Transverse colon (tissue), 4 donors: ENCODE results near the gene NTRK2. TPM values are rescaled to one million over a fixed set of nuclear protein-coding genes. Genes with fewer than 3 reads are reported as not detected.

Source experiments
- DNase-seq: peaks from one replicate; pipeline ENCODE4 v3.0.0-alpha.2; 2019
- H3K27ac ChIP-seq, 4 donors: fragments of 200-600 bp; sonication (generic); 2 replicates each; pipeline ENCODE4 v1.5.1; 2016 to 2018; ENCODE audit warnings: inconsistent platforms in 4 of 4
- H3K27me3 ChIP-seq: fragments of 200-600 bp; sonication (generic); 2 replicates; pipeline ENCODE4 v1.5.1; 2017; ENCODE audit warnings: inconsistent platforms
- H3K36me3 ChIP-seq, 4 donors: fragments of 200-600 bp; sonication (generic); 2 replicates each; pipeline ENCODE4 v1.5.1; 2017 to 2019; ENCODE audit warnings: inconsistent platforms in 4 of 4
- H3K4me1 ChIP-seq, 4 donors: fragments of 200-600 bp; sonication (generic); 2 replicates each; pipeline ENCODE4 v1.5.1; 2017 to 2020; ENCODE audit warnings: inconsistent platforms in 4 of 4
- H3K4me3 ChIP-seq, 4 donors: fragments of 200-600 bp; sonication (generic); 1 replicate in 1 of 4; 2 replicates in 3 of 4; pipeline versions ENCODE4 v1.5.1 to v1.6.1; 2017 to 2019; ENCODE audit warnings: inconsistent platforms in 4 of 4
- H3K9me3 ChIP-seq, 2 donors: fragments of 200-600 bp; sonication (generic); 2 replicates each; pipeline ENCODE4 v1.5.1; 2017 to 2019; ENCODE audit warnings: inconsistent platforms in 2 of 2
- EP300 ChIP-seq: sonication (generic); formaldehyde crosslinking; IDR thresholded peaks from one replicate; pipeline ENCODE4 v1.6.1; 2017; ENCODE audit warnings: antibody characterized with exemption, low read depth
- POLR2A ChIP-seq: fragments of 450-650 bp; IDR thresholded peaks from one replicate; pipeline ENCODE4 v1.6.1; 2016; ENCODE audit warnings: antibody characterized with exemption, mild to moderate bottlenecking, moderate library complexity
- POLR2AphosphoS5 ChIP-seq, 3 donors: sonication (generic); formaldehyde crosslinking; IDR thresholded peaks; one replicate each; pipeline ENCODE4 v1.6.1; 2016; ENCODE audit warnings: antibody characterized with exemption in 3 of 3
- WGBS, 2 donors: methylation state at CpG; one replicate each; pipeline ENCODE4 v1.1.5; 2018; ENCODE audit warnings: low coverage in 1 of 2; 5-methylcytosine and 5-hydroxymethylcytosine counted together
- in situ Hi-C, 4 donors: fragments of 200-750 bp; cut with MboI; loops; one replicate each; pipeline versions ENCODE4 v1.15.0 to v1.15.1; 2017; ENCODE audit warnings: low sequenced_read_pairs in 3 of 4, low pct_ligation_motif_present in 1 of 4, low pct_unique_long_range_greater_than_20kb in 1 of 4
- intact Hi-C: fragments of 100-400 bp; cut with DNase I; formaldehyde crosslinking; loops from one replicate; pipeline ENCODE4 v1.15.1; 2023; ENCODE audit warnings: low total_unique reads
- total RNA-seq, 4 donors: library from RNA; depleted of rRNA; stranded (reverse); fragments of >200 nt; gene quantifications; one replicate each; pipeline ENCODE4 v1.1.0, GENCODE V29; 2016
- TF ChIP-seq, protein P1 (sequence below), 5 experiments: fragments of 200-600 bp in 3 of 5; fragments of 450-650 bp in 2 of 5; sonication (generic) in 3 of 5; IDR thresholded peaks; 1 replicate in 2 of 5; 2 replicates in 3 of 5; pipeline ENCODE4 v1.5.1; 2016 to 2017; ENCODE audit warnings: antibody characterized with exemption in 5 of 5, inconsistent platforms in 3 of 5, mild to moderate bottlenecking in 2 of 5, moderate library complexity in 1 of 5

The NTRK2 gene
- total RNA-seq, 4 donors from 2014 or later, result 2.2 to 10.1 (median 6.4) TPM

DNA sequence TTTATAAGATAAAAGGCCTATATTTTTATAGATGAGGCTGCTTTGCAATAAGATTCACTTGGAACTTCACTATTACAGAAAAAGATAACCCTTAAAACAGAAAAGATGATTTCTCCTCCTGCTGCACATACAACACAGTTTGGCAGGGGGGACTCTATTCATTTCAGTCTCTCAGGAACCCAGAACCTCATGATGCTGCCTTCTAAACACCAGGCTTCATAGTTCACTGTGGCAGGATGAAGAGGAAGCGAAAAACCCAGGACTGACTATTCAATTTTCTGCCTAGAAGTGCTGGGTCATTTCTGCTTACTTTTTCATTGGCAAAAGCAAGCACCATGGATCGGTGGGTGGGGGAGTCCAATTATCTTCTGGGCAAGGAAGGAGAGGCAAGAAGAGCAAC, 179.5 kb downstream of the NTRK2 start:
- Histone ChIP-seq H3K4me1 (peaks cover 0 to 7% (median 0%) of the 10 kb centered on the region in 4 donors), H3K9me3 (no peaks in the 10 kb centered on the region), H3K36me3 (no peaks in the 10 kb centered on the region), H3K27ac (no peak overlapping the region), H3K4me3 (no peak overlapping the region), H3K27me3 (no peaks in the 10 kb centered on the region)
- intact Hi-C loops (no loop called here), in situ Hi-C loops (no loop called here)
- 86 to 90% methylated on average over 2 of the region's 2 CpGs for WGBS, 2 donors
- TF ChIP-seq, protein P1, sequence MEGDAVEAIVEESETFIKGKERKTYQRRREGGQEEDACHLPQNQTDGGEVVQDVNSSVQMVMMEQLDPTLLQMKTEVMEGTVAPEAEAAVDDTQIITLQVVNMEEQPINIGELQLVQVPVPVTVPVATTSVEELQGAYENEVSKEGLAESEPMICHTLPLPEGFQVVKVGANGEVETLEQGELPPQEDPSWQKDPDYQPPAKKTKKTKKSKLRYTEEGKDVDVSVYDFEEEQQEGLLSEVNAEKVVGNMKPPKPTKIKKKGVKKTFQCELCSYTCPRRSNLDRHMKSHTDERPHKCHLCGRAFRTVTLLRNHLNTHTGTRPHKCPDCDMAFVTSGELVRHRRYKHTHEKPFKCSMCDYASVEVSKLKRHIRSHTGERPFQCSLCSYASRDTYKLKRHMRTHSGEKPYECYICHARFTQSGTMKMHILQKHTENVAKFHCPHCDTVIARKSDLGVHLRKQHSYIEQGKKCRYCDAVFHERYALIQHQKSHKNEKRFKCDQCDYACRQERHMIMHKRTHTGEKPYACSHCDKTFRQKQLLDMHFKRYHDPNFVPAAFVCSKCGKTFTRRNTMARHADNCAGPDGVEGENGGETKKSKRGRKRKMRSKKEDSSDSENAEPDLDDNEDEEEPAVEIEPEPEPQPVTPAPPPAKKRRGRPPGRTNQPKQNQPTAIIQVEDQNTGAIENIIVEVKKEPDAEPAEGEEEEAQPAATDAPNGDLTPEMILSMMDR (IDR thresholded peaks at IDR 0.05), result no peak
- TF ChIP-seq EP300 (no peak), POLR2A (no peak), POLR2AphosphoS5 (IDR thresholded peaks at IDR 0.05) (no peak)
- no peak for DNase-seq

DNA sequence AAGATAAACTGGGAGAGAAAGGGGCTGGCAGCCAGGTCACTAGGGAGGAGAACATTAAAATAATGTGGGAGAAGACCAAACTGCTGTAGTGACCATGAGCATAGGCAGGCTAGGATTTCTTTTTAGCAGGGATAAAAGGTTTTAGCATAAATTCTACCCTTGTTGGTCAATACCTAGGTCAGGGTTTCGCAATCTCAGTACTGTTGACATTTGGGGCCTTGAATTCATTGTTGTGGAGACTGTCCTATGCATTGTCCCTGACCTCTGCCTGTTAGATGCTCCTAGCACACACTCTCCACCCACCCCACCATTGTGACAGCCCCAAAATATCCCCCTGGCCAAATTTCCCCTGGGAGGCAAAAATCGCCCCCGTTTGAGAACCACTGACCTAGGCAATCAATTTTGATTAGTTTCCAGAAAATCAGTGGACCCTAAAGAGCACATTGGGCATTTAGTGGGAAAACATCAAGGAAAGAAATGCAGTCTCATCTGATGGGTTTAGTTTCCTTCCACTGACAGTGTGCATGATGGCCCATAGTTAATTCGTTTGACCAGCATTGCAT, 181.4 kb downstream of the NTRK2 start:
- no peak for DNase-seq
- WGBS, 2 donors, result 82 to 86% methylated on average over 2 to 4 of the region's 4 CpGs
- Histone ChIP-seq H3K27me3 (no peaks in the 10 kb centered on the region), H3K4me3 (no peak overlapping the region), H3K9me3 (no peaks in the 10 kb centered on the region), H3K36me3 (no peaks in the 10 kb centered on the region), H3K4me1 (peaks cover 0 to 4% (median 0%) of the 10 kb centered on the region in 4 donors), H3K27ac (no peak overlapping the region)
- in situ Hi-C loops (no loop called here), intact Hi-C loops (no loop called here)
- TF ChIP-seq, protein P1 (IDR thresholded peaks at IDR 0.05), result no peak
- TF ChIP-seq POLR2A, result no peak
- TF ChIP-seq POLR2AphosphoS5 (IDR thresholded peaks at IDR 0.05), result no peak
- TF ChIP-seq EP300, result no peak

DNA sequence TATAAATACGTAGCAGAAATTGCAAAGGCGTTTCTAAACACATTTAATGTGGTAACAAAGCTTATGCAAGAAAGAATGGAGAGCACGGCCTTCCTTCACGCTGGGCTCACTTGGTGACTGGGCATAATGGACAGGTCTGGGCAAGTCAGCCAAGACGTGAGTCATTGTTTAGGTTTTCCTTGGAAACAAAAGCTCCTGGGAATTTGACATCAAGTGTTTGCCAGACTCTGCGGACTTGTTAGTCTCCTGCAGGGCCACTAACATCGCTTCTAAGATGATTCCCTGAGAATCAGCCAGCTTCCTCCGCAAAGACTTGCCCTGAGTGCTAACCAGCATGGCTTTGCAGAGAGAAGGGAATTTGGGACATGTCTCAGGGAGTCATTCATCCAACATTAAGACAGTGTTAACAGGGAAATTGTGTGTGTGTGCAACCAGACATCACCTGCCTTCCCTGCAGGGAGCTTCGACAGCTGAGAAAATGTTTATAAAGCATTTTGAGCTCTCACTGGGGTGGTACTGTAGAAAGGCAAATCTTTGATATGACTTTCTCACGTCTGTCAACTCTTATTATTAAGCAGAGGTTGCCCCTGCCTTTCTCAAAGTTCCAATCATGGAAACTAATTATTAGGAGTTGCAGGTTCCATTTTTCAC, 182.5 kb downstream of the NTRK2 start:
- Histone ChIP-seq H3K27me3 (no peaks in the 10 kb centered on the region), H3K36me3 (no peaks in the 10 kb centered on the region), H3K4me3 (no peak overlapping the region), H3K27ac (peak overlapping the region in 1 of 4 donors; percentile 24), H3K9me3 (no peaks in the 10 kb centered on the region), H3K4me1 (peaks cover 0 to 4% (median 0%) of the 10 kb centered on the region in 4 donors)
- no peak for DNase-seq
- in situ Hi-C loops, result no loop called here
- WGBS, 2 donors, result 70 to 72% methylated on average over 9 to 10 of the region's 10 CpGs
- TF ChIP-seq EP300 (no peak), POLR2AphosphoS5 (IDR thresholded peaks at IDR 0.05) (peak in 1 of 3 donors; percentile 14)
- intact Hi-C loops, result no loop called here

DNA sequence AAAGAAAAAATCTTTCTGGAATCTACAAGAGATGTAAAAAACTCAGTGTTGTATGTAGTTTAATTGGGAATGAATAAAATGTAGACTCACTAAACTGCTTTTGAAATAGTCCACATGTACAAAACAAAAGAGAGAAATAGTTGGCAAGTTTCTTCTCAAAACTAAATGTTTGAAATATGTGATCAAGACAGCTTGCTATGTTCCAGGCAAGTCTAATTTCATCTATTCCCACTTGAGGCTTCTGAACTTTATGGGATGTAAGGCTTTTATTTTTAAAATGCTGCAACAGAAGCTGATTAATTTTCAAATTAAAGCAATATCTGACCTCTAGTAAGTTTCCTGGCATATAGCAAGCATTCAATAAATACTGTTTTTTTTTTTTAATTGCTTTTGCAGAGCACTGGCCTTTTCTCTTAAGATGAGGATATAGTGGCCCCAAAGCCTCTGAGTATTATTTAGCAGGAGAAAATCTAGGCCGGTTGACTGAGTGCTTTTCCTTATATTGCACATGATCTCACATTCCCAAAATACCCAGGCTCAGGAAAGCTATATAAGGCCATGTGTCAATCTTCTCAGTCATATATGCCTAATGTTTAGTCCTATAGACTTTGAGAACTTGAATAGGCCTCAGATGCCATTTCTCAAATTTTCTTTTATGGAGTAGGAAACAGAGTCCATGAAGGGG, 183.2 kb downstream of the NTRK2 start:
- in situ Hi-C loops (no loop called here), intact Hi-C loops (no loop called here)
- peaks cover 0 to 4% (median 0%) of the 10 kb centered on the region in 4 donors for H3K4me1 ChIP-seq
- WGBS, 2 donors, result 60 to 74% methylated on average over 1 of the region's 1 CpG
- H3K27me3 ChIP-seq, result no peaks in the 10 kb centered on the region
- H3K36me3 ChIP-seq, result no peaks in the 10 kb centered on the region
- no peak for DNase-seq
- no peak for TF ChIP-seq EP300
- TF ChIP-seq POLR2A, result no peak
- TF ChIP-seq, protein P1 (IDR thresholded peaks at IDR 0.05), result no peak
- no peak for TF ChIP-seq POLR2AphosphoS5 (IDR thresholded peaks at IDR 0.05)
- no peak overlapping the region for H3K4me3 ChIP-seq
- H3K9me3 ChIP-seq, result no peaks in the 10 kb centered on the region
- no peak overlapping the region for H3K27ac ChIP-seq
